GM18511 (cell line): ENCODE results near the gene VENTX.

ENCODE experiments used
- ATAC-seq: cut with Tn5 transposase; IDR thresholded peaks from one replicate; pipeline ENCODE4 v1.9.1; 2021; ENCODE audit warnings: mild to moderate bottlenecking, moderate library complexity; ENCODE audit not compliant: unreplicated experiment

The VENTX gene, protein sequence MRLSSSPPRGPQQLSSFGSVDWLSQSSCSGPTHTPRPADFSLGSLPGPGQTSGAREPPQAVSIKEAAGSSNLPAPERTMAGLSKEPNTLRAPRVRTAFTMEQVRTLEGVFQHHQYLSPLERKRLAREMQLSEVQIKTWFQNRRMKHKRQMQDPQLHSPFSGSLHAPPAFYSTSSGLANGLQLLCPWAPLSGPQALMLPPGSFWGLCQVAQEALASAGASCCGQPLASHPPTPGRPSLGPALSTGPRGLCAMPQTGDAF

DNA sequence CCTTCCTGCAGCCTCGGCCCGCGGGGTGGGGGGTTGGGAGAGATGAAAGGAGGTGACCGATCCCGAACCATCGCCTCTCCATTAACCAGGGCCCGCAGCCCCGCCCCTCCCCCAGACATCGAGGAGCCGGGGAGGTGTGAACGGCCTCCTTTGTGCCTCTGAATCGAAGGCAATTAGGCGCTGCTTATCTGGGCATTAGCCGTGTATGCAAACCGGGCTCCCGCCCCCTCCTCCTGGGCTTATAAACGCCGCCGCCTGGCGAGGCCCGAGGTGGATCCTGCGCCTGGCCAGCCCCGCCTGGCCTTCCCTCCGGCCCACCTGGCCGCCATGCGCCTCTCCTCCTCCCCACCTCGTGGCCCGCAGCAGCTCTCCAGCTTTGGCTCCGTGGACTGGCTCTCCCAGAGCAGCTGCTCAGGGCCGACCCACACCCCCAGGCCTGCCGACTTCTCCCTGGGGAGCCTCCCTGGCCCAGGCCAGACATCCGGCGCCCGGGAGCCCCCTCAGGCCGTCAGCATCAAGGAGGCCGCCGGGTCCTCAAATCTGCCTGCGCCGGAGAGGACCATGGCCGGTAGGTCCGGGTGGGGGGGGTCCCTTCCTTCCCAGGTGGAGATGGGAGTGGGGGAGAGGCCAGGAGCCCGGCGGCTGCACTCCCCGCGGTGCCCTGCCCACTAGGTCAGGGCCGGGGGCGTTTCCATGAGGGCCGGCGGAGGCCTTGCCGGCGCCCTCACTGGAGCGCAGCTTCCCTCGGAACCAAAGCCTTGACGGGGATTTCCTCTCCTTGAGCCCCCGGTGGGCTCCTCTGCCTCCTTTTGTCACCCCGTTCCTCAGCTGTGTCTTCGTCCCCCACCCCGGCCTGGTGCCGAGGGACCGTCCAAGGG is at the start of gene VENTX:
Gene VENTX (plus strand): TSS at position 268 of the 878 bp plus-strand sequence. CDS start 60 bp downstream, at position 328.
- no peak for ATAC-seq

DNA sequence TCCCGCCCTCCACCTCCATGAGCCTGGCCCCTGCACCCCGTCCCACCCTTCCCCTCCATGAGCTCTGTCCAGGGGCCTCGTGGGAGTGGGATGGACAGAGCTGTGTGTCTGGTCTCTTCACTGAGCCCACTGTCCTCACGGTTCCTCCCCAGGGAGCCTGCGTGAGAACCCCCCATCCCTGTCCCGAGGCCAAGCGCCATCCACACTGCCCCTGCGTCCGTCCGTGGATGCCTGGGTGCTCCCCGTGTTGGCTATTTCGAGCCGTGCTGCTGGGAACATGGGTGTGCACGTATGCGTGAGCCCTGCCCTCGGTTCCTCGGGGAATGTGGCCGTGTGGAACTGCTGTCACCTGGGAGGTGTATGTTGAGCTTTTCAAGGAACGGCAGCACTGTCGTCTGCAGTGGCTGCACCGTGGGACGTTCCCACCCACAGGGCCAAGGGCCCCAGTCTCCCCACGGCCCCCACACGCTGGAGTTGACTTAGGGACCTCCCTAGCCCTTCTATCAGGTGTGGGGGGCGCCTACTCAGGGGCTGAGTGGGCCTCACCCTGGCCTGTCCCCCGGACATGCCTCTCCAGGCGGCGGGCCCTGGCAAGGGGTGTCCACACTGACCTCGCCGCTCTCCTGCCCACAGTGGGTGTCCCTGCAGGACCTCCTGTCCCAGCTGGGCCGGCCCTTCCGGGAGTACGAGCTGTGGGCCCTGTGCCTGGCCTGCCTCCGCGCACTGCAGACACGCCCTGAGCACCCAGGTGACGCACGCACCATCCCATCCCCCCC is 49.6 kb upstream of the VENTX start:
- no peak for ATAC-seq

DNA sequence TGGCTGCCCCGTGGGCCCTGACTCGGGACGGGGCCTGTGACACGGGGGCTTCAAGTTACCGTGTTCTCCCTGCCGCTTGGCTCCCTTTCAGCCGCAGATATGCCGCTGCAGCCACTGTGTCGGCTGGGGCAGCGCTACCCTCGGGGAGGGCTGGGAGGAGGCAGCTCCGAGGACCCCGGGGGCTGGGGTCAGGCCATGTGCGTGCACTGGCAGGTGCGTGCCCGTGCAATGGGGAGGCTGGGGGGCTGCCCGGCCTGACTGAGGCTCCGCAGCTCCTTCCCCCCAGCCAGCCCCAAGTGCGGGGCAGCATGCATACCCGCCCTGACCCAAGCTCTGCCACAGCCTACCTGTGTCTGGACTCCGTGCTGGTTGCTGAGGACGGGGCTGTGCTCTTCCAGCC is 48.4 kb upstream of the VENTX start:
- ATAC-seq: no peak

DNA sequence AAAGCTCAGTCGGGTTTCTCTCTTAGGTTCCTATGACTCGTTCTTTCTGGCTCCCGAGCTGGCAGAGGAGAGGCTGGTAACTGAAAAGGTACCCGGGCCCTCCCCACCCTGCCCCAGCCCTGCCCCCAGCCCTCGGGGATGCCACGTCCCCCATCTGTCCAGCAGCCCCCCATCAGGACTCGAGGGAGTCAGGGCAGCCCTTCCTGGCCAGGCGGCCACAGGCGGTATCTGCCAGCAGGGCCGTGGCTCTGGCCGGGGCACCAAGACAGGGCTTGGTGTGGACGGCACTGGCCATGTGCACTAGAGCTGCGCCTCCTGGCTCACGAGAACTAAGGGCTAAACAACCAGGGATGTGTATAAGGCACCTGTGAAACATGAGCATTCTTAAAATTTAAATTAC is 47.9 kb upstream of the VENTX start:
- ATAC-seq: no peak

DNA sequence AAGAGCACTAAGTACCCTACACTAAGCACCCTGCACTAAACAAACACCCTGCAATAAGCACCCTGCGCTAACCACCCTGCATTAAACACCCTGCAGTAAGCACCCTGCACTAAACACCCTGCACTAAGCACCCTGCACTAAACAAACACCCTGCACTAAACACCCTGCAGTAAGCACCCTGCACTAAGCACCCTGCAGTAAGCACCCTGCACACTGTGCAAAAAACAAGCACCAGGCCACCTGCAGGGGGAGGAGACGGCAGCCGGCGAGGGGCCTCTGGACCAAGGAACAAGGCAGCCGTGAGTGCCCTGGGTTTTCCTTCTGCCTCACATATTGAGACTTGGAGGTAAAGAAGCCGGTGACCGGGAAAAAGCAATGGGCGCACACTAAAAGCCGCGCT is 47.4 kb upstream of the VENTX start:
- no peak for ATAC-seq

DNA sequence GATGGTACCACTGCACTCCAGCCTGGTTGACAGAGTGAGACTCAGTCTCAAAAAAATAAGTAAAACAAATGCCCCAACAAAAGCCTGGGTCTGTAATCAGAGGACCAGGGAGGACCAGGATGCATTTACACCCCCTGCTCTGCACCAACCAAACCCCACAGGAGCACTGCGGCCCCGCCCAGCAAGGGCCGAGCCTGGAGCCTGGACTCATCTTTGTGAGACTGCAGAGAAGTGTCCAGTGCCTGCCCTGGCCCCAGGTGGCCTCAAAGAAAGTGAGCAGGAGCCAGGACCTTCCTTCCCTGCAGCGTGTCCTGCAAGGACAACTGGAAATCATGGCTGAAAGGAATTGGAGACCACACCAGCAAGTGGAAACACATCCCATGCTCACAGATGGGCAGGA is 46.0 kb upstream of the VENTX start:
- no peak for ATAC-seq

DNA sequence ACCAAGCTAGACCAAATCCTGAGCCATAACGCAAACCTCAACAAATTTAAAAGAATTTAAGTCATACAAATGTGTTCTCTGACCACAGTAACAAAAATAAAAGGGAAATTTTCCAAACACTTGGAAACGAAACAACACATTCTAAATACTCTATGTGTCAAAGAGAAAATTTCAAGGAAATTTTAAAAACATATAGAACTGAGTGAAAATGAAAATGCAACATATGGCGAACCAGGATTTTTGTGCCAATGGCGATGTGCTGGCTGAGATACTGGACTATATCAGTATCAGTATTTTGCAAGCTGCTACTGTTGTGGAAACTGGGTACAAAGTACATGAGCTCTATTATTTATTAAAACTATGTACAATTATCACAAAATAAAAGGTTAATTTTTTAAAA is 43.5 kb upstream of the VENTX start:
- ATAC-seq: no peak

DNA sequence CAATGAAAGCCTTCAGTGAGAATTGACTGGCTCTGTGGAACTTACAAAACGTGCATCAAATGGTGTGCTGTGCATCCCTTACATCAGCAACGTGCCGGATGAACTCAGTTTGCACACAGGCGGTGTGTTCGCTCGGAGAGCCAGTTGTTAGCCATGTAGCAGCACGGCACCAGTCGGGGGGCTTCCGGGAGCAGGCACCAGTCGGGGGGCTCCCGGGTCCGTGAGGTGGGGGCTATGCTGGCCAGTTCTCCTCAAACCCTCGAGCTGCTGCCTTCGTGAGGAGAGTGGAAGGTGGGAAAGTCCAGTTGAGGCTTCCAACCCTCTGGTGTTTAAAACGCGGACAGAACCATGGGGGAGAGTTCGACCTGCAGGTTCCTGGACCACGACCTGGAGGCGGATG is 42.6 kb upstream of the VENTX start:
- no peak for ATAC-seq

DNA sequence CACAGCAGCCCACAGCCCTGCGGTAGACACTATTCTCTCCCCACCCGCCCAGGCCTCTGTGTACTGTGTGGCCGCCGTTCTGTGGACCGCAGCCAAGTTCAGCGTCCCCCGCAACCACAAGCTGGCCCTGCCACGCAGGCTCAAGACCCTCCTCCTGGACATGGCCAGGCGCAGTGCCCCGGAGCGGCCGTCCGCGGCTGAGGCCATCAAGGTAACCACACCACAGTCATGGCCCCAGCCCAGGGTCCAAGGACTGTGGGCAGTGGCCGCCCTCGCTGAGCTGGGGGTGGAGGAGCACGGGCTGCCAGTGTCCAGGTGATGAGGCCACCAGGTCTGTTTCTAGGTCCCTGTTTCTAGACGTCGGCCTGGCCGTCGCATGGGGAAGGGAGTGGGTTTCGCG is 42.0 kb upstream of the VENTX start:
- no peak for ATAC-seq

DNA sequence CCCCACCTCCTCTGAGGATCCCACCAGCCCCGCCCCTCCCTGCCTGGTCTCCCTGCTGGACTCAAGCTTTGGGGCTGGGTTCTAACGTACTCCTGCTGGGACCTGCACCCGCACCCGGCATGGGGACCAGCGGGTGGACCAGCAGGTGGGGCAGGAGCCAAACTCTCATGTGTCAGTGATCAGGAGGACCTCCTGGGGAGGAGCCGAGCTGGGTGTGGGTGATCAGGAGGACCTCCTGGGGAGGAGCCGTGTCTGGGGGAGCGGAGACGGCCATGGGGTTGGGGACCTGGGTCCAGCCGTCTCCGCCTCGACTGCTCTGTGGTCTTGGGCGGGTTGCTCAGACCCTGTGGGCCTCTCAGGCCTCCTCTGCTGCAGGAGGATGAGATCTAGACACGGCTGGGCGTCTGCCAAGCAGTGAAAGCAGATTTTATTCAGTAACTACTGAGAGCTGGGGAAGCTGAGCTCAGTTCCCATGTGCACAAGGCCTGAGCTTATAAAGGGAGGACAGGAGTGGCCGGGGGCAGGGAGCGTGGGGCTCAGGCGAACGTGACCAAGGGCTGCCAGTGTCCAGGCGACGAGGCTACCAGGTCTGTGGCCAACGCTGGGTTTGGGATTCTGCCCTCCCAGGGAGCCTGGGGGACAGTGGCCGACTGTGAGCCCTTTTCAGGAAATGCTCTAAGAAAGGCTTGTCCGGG is 41.3 kb upstream of the VENTX start:
- no peak for ATAC-seq

DNA sequence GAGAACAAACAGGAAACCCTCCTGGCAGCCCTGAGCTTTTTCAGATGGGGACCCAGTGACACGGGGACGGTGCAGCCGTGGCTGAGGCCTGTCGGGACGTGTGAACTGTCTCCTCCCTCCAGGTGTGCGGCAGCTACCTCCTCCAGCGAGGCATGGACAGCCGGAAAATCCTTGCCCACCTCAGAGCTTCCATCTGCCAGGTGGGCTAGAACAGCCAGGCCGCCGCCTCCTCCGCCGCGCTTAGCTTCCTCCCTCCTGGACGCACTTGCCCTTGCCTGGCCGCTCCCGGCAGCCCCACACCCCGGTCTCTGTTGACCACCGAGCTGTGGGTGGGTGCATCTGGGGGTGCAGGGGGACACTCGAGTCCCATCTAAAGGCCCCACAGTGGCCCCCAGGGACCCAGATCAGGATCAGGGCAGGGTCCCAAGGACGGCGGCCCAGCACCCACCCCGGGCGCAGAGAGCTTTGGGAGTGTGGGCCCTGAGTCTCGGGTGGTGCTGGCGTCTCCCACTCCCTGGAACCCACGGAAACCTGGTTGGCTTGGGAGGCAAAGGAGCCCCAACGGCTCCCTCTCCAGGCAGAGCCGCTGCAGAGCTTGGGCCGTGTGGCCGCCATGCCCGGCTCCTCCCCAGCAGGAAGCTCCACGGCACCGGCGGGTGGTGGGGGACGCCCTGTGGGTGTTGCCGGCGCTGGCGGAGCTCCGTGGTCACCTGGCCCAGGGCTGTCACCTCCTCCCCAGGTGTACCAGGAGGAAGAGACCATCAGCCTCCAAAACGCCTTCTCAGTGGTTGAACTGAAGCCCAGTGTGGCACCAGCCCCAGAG is 40.5 kb upstream of the VENTX start:
- ATAC-seq: no peak

DNA sequence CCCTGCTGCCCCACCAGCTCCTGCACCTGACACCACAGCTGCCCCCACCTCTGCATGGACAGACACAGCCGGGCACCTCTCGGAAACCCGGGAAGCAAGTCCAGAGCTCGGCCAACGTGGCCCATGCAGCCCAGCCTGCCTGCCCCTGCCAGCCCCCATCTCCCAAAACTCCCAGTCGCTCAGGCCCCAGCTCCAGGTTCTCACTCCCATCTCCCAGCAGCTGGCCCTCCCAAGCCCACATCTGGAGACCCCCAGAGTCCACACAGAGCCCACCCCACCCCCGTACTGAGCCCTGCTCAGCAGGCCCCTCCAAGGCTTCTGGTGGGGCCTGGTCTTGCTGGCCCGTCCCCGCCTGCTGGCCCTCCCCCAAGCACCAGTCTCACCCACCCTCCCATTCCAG is 39.9 kb upstream of the VENTX start:
- ATAC-seq: no peak

DNA sequence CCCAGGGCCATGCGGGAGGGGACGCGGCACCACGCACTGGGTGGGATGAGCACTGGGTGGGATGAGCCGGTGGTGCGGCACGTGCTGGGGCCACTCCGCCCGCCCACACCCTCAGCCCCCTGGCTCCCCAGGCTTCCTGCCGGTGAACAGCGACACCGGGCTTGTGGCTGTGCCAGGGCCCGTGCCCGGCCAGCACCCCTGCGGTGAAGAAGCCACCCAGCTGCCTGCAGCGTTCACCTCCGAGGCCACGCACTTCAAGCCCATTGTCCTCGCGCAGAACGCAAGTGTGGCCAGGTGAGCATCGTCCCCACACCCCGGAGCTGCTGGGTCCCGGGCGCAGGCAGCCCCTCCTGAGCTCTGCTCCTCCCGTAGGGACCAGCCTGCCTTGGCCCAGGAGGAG is 39.4 kb upstream of the VENTX start:
- ATAC-seq: no peak

DNA sequence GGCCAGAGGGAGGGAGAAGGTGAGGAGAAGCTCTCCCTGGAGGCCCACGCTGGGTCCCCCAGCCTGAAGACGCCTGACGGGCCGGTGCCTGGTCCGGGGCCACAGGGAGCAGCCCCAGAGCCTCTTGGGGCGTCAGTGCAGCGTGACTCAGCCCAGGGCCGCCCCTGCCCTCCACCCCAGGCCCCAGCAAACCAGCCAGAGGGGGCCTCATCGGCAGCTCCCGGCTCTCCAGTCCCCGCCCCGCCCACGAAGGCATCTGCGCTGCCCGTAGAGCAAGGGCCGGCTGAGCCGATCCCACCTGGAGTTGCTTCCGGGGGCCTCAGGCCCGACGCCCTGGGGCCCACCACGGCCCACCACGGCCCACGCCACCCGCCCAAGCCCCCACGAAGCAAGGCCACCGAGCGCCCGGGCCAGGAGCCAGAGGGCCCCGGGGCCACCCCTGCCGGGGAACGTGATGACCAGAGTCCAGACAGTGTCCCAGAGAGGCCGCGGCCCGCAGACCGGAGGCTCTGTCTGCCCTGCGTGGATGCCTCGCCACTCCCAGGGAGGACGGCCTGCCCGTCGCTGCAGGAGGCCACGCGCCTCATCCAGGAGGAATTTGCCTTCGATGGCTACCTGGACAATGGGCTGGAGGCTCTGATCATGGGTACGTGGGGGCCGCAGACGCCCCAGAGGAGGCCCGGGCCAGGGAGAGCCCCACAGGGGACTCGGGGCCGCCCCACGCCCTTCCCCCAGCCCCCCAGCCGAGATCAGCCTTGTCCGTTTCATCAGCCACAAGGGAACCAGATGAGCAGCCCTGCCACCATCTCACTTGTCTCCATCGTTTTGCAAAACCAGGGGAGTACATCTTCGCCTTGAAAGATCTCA is 38.8 kb upstream of the VENTX start:
- no peak for ATAC-seq

DNA sequence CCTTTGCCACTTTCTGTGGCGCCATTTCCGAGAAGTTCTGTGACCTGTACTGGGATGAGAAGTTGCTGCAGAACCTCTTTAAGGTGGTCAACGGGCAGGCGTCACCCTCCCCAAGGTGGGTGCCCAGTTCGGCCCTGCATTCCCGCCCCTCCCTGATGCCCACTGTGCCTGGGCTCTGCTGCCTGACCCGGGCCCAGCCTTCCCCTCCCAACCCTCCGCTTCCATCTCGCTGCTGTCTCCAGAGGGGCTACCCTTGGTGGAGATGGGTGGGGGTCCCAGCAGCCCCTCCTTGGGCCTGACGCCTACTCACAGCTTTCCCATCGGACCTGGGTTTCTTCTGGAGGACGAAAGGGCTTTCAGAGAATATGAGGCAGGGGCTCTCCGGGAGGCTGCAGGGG is 38.2 kb upstream of the VENTX start:
- no peak for ATAC-seq

DNA sequence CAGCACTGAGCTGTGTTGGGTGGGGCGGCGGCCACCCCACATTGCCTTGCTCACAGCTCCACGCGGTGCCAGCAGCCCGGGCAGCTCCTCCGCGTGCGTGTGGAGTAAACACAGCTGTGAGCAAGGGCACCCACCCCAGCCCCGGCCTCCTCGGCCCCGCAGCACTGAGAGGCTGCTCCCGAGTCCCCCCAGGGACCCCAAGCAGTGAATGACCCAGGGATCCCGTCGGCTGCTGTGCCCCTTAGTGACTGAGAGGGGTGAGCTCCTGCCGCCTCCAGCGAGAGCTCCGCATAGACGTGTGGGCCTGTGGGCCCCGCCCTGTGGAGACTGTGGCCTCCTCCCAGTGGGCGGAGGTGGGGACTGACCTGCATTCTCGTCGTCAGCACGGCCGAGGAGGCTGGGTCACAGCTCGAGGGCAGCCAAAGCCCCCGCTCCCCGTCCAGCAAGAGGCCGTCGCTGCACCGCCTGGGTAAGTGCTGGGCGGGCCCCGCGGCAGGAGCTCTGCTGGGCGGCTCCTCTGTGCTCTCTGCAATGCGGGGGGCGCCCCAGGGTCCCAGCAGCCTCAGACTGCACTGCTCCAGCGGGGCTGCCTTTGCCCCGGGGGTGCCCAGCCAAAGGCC is 37.6 kb upstream of the VENTX start:
- no peak for ATAC-seq

DNA sequence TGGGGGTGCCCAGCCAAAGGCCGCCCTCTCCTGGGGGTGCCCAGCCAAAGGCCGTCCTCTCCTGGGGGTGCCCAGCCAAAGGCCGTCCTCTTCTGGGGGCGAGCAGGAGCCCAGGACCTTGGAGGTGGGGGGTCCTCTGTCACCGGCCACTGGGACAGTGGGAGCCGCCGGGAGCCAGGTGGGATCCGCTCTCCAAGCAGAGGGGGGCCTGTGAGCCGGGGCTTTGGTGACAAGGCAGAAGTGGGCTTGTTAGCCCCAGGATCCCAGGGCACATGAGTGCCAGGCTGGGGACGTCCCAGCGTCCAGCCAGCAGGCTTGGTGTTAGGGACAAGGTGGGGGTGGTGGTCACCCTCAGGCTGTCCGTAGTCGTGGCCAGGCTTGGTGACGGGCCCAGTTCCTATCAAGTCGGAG is 37.0 kb upstream of the VENTX start:
- ATAC-seq: no peak

DNA sequence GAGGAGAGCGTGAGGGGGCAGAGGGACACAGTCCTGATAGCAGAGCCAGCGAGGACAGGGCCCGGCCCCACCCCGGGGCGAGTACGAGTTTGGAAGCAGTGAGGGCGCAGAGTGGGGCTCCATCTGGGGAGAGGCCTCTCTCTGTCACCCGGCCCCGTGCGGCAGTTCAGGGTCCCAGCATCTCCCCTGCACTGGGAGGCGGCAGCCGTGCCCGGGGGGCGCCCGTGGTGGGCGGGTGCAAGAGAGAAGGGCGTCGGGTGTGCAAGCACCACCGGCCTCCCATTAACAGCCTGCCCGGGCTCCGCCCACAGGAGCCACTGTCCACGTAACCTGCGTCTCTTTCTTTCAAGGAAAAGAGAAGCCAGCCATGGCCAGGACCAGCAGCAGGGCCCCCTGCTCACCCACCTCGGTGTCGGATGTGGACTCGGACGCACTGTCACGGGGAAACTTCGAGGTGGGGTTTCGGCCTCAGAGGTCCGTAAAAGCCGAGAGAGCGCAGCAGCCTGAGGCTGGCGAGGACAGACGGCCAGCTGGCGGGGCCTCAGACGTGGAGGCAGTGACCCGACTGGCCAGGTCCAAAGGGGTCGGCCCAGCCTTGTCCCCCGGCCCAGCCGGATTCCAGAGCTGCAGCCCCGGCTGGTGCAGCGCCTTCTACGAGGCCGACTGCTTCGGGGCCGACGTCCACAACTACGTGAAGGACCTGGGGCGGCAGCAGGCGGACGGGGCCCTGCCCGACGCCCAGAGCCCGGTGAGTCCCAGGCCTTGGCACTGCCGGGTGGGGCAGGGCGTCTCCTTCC is 36.3 kb upstream of the VENTX start:
- no peak for ATAC-seq
